ENCODE results near the gene RAB3GAP1. TPM values are rescaled to one million over a fixed set of nuclear protein-coding genes. Genes with fewer than 3 reads are reported as not detected.

The RAB3GAP1 gene
- total RNA-seq, 2 donors from 2014 or later, result 28.5 to 29.6 TPM

GRCh38 chr2:135157856-135158255, 105.8 kb downstream of the RAB3GAP1 start:
- no peak for DNase-seq
- WGBS, 2 experiments (ENCODE audit: insufficient coverage in 1 of 2, insufficient read length in 1 of 2), result 95 to 100% methylated on average over 2 to 3 of the region's 3 CpGs
- Mint-ChIP-seq H3K27me3 (ENCODE audit: insufficient read depth) (no peaks in the 10 kb centered on the region), H3K27ac (no peak overlapping the region), H3K4me3 (no peak overlapping the region), H3K9me3 (no peaks in the 10 kb centered on the region), H3K36me3 (ENCODE audit: low read depth) (peaks cover 59% of the 10 kb centered on the region), H3K4me1 (no peaks in the 10 kb centered on the region)
- H3K4me1 ChIP-seq (ENCODE audit: control insufficient read depth, insufficient read depth, low read length), result no peaks in the 10 kb centered on the region
- TF ChIP-seq, protein P1, sequence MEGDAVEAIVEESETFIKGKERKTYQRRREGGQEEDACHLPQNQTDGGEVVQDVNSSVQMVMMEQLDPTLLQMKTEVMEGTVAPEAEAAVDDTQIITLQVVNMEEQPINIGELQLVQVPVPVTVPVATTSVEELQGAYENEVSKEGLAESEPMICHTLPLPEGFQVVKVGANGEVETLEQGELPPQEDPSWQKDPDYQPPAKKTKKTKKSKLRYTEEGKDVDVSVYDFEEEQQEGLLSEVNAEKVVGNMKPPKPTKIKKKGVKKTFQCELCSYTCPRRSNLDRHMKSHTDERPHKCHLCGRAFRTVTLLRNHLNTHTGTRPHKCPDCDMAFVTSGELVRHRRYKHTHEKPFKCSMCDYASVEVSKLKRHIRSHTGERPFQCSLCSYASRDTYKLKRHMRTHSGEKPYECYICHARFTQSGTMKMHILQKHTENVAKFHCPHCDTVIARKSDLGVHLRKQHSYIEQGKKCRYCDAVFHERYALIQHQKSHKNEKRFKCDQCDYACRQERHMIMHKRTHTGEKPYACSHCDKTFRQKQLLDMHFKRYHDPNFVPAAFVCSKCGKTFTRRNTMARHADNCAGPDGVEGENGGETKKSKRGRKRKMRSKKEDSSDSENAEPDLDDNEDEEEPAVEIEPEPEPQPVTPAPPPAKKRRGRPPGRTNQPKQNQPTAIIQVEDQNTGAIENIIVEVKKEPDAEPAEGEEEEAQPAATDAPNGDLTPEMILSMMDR (conservative IDR thresholded peaks at IDR 0.05), result no peak
- H3K9me3 ChIP-seq (ENCODE audit: control insufficient read depth, low read length), result no peaks in the 10 kb centered on the region
- H3K27ac ChIP-seq (ENCODE audit: low read depth, low read length), result no peak overlapping the region
- no peak overlapping the region for H3K9ac ChIP-seq (ENCODE audit: extremely low read depth, low read length, poor library complexity, severe bottlenecking)
- no peak overlapping the region for H3K4me3 ChIP-seq (ENCODE audit: low read length)
- H3K36me3 ChIP-seq (ENCODE audit: control insufficient read depth, insufficient read depth, low read length), result peaks cover 67% of the 10 kb centered on the region
- H3K27me3 ChIP-seq (ENCODE audit: control insufficient read depth, insufficient read depth, low read length, poor library complexity, severe bottlenecking), result no peaks in the 10 kb centered on the region

GRCh38 chr2:135159191-135159590, 107.1 kb downstream of the RAB3GAP1 start:
- Histone ChIP-seq H3K4me1 (ENCODE audit: control insufficient read depth, insufficient read depth, low read length) (no peaks in the 10 kb centered on the region), H3K4me3 (ENCODE audit: low read length) (no peak overlapping the region), H3K27ac (ENCODE audit: low read depth, low read length) (no peak overlapping the region), H3K36me3 (ENCODE audit: control insufficient read depth, insufficient read depth, low read length) (peaks cover 66% of the 10 kb centered on the region), H3K9me3 (ENCODE audit: control insufficient read depth, low read length) (no peaks in the 10 kb centered on the region), H3K27me3 (ENCODE audit: control insufficient read depth, insufficient read depth, low read length, poor library complexity, severe bottlenecking) (no peaks in the 10 kb centered on the region), H3K9ac (ENCODE audit: extremely low read depth, low read length, poor library complexity, severe bottlenecking) (no peak overlapping the region)
- H3K4me1 Mint-ChIP-seq, result no peaks in the 10 kb centered on the region
- H3K27ac Mint-ChIP-seq, result no peak overlapping the region
- peaks cover 58% of the 10 kb centered on the region for H3K36me3 Mint-ChIP-seq (ENCODE audit: low read depth)
- no peak overlapping the region for H3K4me3 Mint-ChIP-seq
- no peaks in the 10 kb centered on the region for H3K27me3 Mint-ChIP-seq (ENCODE audit: insufficient read depth)
- DNase-seq, result no peak
- TF ChIP-seq, protein P1 (conservative IDR thresholded peaks at IDR 0.05), result no peak
- no peaks in the 10 kb centered on the region for H3K9me3 Mint-ChIP-seq
- 92% methylated on average over 2 of the region's 2 CpGs; no CpG with 5 or more reads in 1 of the 2 experiments for WGBS, 2 experiments (ENCODE audit: insufficient coverage in 1 of 2, insufficient read length in 1 of 2)

DNA sequence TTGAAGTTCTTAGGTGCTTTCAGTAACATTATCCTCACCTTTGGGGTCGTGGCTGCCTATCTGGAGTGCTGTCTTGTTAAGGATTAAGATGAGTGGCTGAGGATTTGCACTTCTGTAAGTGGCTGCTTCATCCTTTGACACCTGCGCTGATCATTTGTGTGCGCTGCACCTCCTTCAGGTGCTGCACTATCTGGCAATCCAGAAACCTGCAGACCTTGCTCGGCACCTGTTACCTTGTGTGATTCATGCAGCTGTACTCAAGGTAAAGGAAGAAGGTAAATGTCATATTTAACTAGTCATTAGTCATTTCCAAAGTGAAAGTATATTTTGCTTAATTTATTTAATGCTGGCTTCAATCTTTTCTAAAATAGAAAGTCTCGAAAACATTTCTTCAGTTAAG, 110.3 kb downstream of the RAB3GAP1 start:
- Histone ChIP-seq H3K9me3 (ENCODE audit: control insufficient read depth, low read length) (no peaks in the 10 kb centered on the region), H3K4me1 (ENCODE audit: control insufficient read depth, insufficient read depth, low read length) (no peaks in the 10 kb centered on the region), H3K27me3 (ENCODE audit: control insufficient read depth, insufficient read depth, low read length, poor library complexity, severe bottlenecking) (no peaks in the 10 kb centered on the region), H3K27ac (ENCODE audit: low read depth, low read length) (no peak overlapping the region), H3K36me3 (ENCODE audit: control insufficient read depth, insufficient read depth, low read length) (peaks cover 69% of the 10 kb centered on the region), H3K4me3 (ENCODE audit: low read length) (no peak overlapping the region), H3K9ac (ENCODE audit: extremely low read depth, low read length, poor library complexity, severe bottlenecking) (no peak overlapping the region)
- no peaks in the 10 kb centered on the region for H3K9me3 Mint-ChIP-seq
- no peaks in the 10 kb centered on the region for H3K27me3 Mint-ChIP-seq (ENCODE audit: insufficient read depth)
- TF ChIP-seq, protein P1 (conservative IDR thresholded peaks at IDR 0.05), result no peak
- WGBS, 2 experiments (ENCODE audit: insufficient coverage in 1 of 2, insufficient read length in 1 of 2), result 94 to 100% methylated on average over 1 to 5 of the region's 5 CpGs
- peaks cover 56% of the 10 kb centered on the region for H3K36me3 Mint-ChIP-seq (ENCODE audit: low read depth)
- no peak overlapping the region for H3K4me3 Mint-ChIP-seq
- DNase-seq, result no peak
- no peak overlapping the region for H3K27ac Mint-ChIP-seq
- H3K4me1 Mint-ChIP-seq, result no peaks in the 10 kb centered on the region

Measured in endodermal cell (in vitro differentiated cells).